HFF-Myc (cell line): ENCODE results near the gene BIN2.
A peak's percentile ranks its signal among the peaks of the same experiment; 100 is the strongest.

Source experiments
- DNase-seq: peaks from one replicate; pipeline ENCODE4 v3.0.0-alpha.2; 2011; ENCODE audit warnings: low read depth; ENCODE audit errors: extremely low read depth
- H3K4me3 ChIP-seq: replicated peaks from 2 replicates; pipeline ENCODE4 v1.5.1; 2011; ENCODE audit warnings: low read depth, mild to moderate bottlenecking, control low read depth, low read length
- TF ChIP-seq, protein P1 (sequence below): IDR thresholded peaks from 2 replicates; pipeline ENCODE4 v1.5.1; 2012; ENCODE audit warnings: mild to moderate bottlenecking, low read depth, low read length, control low read depth; ENCODE audit errors: missing control alignments

The BIN2 gene

GRCh38 chr12:51244269-51244668, 79.7 kb downstream of the BIN2 start:
- DNase-seq: no peak
- H3K4me3 ChIP-seq: no peak overlapping the region
- TF ChIP-seq, protein P1, sequence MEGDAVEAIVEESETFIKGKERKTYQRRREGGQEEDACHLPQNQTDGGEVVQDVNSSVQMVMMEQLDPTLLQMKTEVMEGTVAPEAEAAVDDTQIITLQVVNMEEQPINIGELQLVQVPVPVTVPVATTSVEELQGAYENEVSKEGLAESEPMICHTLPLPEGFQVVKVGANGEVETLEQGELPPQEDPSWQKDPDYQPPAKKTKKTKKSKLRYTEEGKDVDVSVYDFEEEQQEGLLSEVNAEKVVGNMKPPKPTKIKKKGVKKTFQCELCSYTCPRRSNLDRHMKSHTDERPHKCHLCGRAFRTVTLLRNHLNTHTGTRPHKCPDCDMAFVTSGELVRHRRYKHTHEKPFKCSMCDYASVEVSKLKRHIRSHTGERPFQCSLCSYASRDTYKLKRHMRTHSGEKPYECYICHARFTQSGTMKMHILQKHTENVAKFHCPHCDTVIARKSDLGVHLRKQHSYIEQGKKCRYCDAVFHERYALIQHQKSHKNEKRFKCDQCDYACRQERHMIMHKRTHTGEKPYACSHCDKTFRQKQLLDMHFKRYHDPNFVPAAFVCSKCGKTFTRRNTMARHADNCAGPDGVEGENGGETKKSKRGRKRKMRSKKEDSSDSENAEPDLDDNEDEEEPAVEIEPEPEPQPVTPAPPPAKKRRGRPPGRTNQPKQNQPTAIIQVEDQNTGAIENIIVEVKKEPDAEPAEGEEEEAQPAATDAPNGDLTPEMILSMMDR: no peak

- TF ChIP-seq, protein P1: no peak
- no peak for DNase-seq
- no peak overlapping the region for H3K4me3 ChIP-seq
Observed at GRCh38 chr12:51242876-51243275, 81.1 kb downstream of the BIN2 start.

GRCh38 chr12:51242120-51242519, 81.9 kb downstream of the BIN2 start:
- TF ChIP-seq, protein P1: no peak
- DNase-seq: no peak
- no peak overlapping the region for H3K4me3 ChIP-seq

DNA sequence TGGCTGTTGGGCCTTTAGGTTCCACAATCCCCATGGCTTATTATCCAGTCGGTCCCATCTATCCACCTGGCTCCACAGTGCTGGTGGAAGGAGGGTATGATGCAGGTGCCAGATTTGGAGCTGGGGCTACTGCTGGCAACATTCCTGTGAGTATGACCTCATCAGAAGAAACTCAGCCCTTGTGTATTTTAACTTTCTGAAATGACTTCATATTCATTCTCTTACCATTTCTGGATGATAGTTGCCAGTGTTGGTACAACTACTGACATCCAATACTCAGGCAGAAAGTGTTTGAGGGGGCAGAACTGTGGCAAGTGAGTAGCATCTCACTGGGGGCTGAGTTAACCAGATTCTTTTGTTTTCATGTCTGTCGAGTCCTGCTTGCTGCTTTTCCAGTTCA, 83.0 kb downstream of the BIN2 start:
- DNase-seq: no peak
- no peak overlapping the region for H3K4me3 ChIP-seq
- TF ChIP-seq, protein P1: no peak

GRCh38 chr12:51238510-51239334, 85.3 kb downstream of the BIN2 start, which contains the start of gene DAZAP2:
Gene DAZAP2 (plus strand): TSS chr12:51238826. CDS start chr12:51238908, 82 bp downstream.
- peak; percentile 76 for DNase-seq
- peak within 1 kb of the TSS; percentile 96 for H3K4me3 ChIP-seq
- TF ChIP-seq, protein P1: no peak

DNA sequence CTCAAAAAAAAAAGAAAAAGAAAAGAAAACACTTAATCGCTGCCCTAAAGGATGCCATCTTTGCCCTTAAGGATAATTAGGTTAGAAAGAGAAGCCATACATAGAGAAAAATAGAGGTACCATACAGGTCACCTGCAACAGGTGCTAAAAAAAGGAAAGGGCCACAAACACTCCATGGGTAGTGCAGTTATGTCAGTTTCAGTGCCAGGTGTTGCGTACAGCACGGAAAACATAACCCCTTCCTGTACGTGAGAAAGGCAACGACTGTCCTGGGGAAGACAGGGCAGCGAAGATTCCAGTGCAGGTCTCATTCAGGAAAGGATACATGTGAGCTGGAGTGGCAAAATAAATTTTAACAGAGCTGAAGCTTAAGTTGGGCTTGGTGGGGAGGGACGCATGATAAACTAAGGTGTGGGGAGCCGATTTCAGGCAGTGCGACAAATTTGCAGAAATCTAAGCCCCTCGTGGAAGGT, 85.9 kb downstream of the BIN2 start:
- TF ChIP-seq, protein P1: no peak
- peak overlapping the region; percentile 96 for H3K4me3 ChIP-seq
- no peak for DNase-seq
